ENCODE results near the gene LINGO1. TPM values are rescaled to one million over a fixed set of nuclear protein-coding genes. Genes with fewer than 3 reads are reported as not detected.

The LINGO1 gene
- total RNA-seq, 1 experiment from 2014 or later = 51.3 TPM

DNA sequence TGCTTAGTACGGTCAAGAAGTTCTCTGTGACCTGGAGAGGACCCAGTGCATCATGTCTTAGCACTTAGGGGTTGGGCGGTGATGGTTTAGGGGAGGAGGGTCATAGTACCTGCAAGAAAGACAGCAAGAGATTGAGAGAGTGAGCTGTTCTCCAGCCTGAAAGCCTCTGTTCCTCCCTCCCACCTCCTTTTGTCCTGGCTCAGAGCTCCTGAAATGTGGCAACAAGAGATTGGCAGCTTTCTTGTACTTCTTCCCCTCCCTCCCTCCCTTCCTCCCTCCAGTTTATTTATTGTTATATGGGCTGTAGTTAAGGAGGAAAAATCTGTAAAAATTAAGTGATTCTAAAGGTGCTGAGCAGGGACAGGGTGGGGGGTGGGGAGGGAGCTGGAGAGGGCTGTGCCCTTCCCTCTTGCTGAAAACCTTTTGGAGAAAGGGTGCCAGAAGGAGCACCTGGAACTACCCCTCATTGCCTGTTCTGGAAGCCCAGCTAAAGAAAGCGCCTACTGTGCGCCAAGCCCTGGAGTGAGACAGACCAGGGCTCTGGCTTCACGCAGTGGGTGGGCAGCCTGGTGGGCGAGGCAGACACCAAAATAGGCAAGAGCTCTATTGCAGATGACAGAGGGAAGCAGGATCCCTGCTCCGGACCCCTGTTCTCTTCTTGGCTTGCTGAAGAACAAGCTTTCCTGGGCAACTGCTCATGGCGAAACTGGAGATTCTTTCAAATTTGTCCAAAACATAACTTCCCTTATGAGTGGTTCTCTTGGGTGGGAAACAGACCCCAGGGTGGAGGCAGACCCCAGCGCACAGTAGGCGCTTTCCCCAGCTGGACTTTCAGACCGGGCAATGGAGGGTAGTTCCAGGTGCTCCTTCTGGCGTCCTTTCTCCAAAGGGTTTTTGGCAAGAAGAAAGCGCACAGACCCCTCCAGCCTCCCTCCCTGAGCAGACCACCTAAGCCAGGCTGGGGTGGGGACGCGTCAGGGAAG is 35.6 kb downstream of the LINGO1 start:
- Mint-ChIP-seq H3K4me1 (peaks cover 27% of the 10 kb centered on the region), H3K27me3 (ENCODE audit: low read depth) (no peaks in the 10 kb centered on the region; the same call in 1 of the 2 replicates), H3K4me3 (no peak overlapping the region), H3K27ac (no peak overlapping the region), H3K9me3 (peaks cover 4% of the 10 kb centered on the region; the same call in 1 of the 2 replicates), H3K36me3 (peaks cover 2% of the 10 kb centered on the region; the same call in 1 of the 2 replicates)
- DNase-seq (ENCODE audit: low spot score) = no peak
- no peak for ATAC-seq
- TF ChIP-seq, protein P1, sequence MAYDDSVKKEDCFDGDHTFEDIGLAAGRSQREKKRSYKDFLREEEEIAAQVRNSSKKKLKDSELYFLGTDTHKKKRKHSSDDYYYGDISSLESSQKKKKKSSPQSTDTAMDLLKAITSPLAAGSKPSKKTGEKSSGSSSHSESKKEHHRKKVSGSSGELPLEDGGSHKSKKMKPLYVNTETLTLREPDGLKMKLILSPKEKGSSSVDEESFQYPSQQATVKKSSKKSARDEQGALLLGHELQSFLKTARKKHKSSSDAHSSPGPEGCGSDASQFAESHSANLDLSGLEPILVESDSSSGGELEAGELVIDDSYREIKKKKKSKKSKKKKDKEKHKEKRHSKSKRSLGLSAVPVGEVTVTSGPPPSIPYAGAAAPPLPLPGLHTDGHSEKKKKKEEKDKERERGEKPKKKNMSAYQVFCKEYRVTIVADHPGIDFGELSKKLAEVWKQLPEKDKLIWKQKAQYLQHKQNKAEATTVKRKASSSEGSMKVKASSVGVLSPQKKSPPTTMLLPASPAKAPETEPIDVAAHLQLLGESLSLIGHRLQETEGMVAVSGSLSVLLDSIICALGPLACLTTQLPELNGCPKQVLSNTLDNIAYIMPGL (CRISPR knock-in tag; IDR thresholded peaks at IDR 0.05) = no peak
- TF ChIP-seq, protein P2, sequence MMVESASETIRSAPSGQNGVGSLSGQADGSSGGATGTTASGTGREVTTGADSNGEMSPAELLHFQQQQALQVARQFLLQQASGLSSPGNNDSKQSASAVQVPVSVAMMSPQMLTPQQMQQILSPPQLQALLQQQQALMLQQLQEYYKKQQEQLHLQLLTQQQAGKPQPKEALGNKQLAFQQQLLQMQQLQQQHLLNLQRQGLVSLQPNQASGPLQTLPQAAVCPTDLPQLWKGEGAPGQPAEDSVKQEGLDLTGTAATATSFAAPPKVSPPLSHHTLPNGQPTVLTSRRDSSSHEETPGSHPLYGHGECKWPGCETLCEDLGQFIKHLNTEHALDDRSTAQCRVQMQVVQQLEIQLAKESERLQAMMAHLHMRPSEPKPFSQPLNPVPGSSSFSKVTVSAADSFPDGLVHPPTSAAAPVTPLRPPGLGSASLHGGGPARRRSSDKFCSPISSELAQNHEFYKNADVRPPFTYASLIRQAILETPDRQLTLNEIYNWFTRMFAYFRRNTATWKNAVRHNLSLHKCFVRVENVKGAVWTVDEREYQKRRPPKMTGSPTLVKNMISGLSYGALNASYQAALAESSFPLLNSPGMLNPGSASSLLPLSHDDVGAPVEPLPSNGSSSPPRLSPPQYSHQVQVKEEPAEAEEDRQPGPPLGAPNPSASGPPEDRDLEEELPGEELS (CRISPR knock-in tag; IDR thresholded peaks at IDR 0.05) = no peak
- TF ChIP-seq GRHL2 (CRISPR knock-in tag; IDR thresholded peaks at IDR 0.05; ENCODE audit: insufficient replicate concordance, severe bottlenecking) = no peak
- ChIA-PET CTCF (interaction anchor here (0.6 to 4.0 kb wide), 7 partner anchors 10 to 188 kb away, joined by 3 to 20 read pairs (median 4); no protein-coding TSS in a partner anchor), POLR2A (no interaction called here)

DNA sequence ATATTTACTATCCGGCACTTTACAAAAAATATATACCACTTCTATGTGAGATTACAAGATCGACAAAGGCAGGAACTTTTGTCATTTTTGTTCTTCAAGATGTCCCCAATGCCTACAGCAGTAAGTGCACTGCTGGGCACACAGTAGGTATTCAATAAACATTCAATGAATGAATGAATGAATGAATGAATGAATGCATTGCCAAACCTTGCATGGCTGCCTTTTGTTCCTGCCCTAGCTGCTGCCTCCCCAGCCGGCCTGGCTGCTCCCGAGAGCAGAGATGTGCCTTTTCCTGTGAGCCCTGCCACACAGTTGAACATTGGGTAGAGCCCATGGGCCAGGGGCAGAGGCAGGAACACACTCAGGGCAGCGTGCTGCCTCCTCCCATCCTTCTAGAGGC is 37.5 kb downstream of the LINGO1 start:
- DNase-seq (ENCODE audit: low spot score) (no peak), ATAC-seq (no peak)
- POLR2A ChIA-PET = no interaction called here
- Mint-ChIP-seq H3K36me3 (peaks cover 2% of the 10 kb centered on the region; the same call in 1 of the 2 replicates), H3K9me3 (peaks cover 4% of the 10 kb centered on the region; the same call in 1 of the 2 replicates), H3K27ac (no peak overlapping the region), H3K27me3 (ENCODE audit: low read depth) (no peaks in the 10 kb centered on the region; the same call in none of the 2 replicates), H3K4me1 (peaks cover 22% of the 10 kb centered on the region), H3K4me3 (no peak overlapping the region)
- CTCF ChIA-PET = no interaction called here
- TF ChIP-seq, protein P3, sequence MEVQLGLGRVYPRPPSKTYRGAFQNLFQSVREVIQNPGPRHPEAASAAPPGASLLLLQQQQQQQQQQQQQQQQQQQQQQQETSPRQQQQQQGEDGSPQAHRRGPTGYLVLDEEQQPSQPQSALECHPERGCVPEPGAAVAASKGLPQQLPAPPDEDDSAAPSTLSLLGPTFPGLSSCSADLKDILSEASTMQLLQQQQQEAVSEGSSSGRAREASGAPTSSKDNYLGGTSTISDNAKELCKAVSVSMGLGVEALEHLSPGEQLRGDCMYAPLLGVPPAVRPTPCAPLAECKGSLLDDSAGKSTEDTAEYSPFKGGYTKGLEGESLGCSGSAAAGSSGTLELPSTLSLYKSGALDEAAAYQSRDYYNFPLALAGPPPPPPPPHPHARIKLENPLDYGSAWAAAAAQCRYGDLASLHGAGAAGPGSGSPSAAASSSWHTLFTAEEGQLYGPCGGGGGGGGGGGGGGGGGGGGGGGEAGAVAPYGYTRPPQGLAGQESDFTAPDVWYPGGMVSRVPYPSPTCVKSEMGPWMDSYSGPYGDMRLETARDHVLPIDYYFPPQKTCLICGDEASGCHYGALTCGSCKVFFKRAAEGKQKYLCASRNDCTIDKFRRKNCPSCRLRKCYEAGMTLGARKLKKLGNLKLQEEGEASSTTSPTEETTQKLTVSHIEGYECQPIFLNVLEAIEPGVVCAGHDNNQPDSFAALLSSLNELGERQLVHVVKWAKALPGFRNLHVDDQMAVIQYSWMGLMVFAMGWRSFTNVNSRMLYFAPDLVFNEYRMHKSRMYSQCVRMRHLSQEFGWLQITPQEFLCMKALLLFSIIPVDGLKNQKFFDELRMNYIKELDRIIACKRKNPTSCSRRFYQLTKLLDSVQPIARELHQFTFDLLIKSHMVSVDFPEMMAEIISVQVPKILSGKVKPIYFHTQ (CRISPR knock-in tag; IDR thresholded peaks at IDR 0.05) = no peak
- TF ChIP-seq ZNF671 (CRISPR knock-in tag; IDR thresholded peaks at IDR 0.05) = no peak

DNA sequence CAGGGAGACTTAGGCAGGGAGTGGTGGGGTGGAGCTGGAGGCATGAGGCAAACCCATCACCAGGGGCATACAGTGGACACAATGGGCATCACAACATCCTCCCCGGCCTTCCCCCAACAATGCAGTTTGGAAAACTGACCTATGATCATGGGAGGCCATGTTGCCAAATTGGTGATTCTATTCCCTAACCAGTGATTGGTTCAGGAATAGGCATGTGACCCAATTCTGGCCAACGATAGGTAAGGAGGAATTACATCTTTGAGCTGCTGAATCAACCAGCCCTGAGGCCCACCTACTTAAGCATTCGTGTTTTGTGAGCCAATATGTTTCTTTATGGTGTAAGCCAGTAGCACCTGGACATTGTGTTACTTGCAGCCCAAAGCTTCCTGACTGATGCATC is 40.0 kb downstream of the LINGO1 start:
- CTCF ChIA-PET = interaction anchor here (1.3 to 1.5 kb wide), 2 partner anchors 44 to 62 kb away, joined by 3 to 4 read pairs; no protein-coding TSS in a partner anchor
- TF ChIP-seq MYBL2 (CRISPR knock-in tag; IDR thresholded peaks at IDR 0.05) = no peak
- TF ChIP-seq, protein P4, sequence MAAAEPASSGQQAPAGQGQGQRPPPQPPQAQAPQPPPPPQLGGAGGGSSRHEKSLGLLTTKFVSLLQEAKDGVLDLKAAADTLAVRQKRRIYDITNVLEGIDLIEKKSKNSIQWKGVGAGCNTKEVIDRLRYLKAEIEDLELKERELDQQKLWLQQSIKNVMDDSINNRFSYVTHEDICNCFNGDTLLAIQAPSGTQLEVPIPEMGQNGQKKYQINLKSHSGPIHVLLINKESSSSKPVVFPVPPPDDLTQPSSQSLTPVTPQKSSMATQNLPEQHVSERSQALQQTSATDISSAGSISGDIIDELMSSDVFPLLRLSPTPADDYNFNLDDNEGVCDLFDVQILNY (CRISPR knock-in tag; IDR thresholded peaks at IDR 0.05) = no peak
- TF ChIP-seq NR1H2 (CRISPR knock-in tag; IDR thresholded peaks at IDR 0.05) = no peak
- TF ChIP-seq NFYB (CRISPR knock-in tag; conservative IDR thresholded peaks at IDR 0.05; ENCODE audit: low read depth) = peak; percentile 41; the same call in 1 of the 2 replicates
- TF ChIP-seq, protein P5, sequence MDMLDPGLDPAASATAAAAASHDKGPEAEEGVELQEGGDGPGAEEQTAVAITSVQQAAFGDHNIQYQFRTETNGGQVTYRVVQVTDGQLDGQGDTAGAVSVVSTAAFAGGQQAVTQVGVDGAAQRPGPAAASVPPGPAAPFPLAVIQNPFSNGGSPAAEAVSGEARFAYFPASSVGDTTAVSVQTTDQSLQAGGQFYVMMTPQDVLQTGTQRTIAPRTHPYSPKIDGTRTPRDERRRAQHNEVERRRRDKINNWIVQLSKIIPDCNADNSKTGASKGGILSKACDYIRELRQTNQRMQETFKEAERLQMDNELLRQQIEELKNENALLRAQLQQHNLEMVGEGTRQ (CRISPR knock-in tag; IDR thresholded peaks at IDR 0.05) = peak; percentile 58
- TF ChIP-seq, protein P3 (CRISPR knock-in tag; IDR thresholded peaks at IDR 0.05) = no peak
- no peaks in the 10 kb centered on the region; the same call in none of the 2 replicates for H3K27me3 Mint-ChIP-seq (ENCODE audit: low read depth)
- POLR2A ChIA-PET = no interaction called here
- H3K27ac Mint-ChIP-seq = no peak overlapping the region
- peaks cover 4% of the 10 kb centered on the region; the same call in 1 of the 2 replicates for H3K9me3 Mint-ChIP-seq
- no peak for ATAC-seq
- DNase-seq (ENCODE audit: low spot score) = no peak
- H3K4me1 Mint-ChIP-seq = peaks cover 11% of the 10 kb centered on the region
- H3K4me3 Mint-ChIP-seq = no peak overlapping the region
- H3K36me3 Mint-ChIP-seq = peaks cover 2% of the 10 kb centered on the region; the same call in 1 of the 2 replicates

Measured in WTC11 (cell line).